COLO668 (cell line): Measurements from ENCODE around the gene PSKH1.

Experiments used
- DNase-seq: peaks from one replicate; lab custom pipeline; 2025; ENCODE audit not compliant: unreplicated experiment; lab: John Stamatoyannopoulos, UW

PSKH1 gene

GRCh38 chr16:67865318-67865717 is 27.7 kb upstream of the PSKH1 start:
- DNase-seq = peak; percentile 47

- DNase-seq = no peak
Observed at GRCh38 chr16:67868290-67868689, 24.8 kb upstream of the PSKH1 start.

DNA sequence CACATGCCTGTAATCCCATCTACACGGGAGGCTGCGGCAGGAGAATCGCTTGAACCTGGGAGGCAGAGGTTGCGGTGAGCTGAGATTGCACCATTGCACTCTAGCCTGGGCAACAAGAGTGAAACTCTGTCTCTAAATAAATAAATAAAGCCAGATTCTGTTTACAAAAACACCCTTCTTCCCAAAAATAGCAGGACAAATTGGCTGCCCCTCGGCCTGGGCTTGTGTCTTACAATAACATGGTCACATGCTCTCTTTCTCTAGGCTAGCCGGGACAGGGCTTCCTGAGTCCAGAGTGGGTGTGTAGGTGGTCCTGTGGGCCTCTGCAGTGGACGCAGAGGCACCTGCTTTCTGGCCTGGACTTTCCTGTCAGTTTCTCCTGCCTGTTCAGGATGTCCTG is 23.4 kb upstream of the PSKH1 start:
- no peak for DNase-seq

DNA sequence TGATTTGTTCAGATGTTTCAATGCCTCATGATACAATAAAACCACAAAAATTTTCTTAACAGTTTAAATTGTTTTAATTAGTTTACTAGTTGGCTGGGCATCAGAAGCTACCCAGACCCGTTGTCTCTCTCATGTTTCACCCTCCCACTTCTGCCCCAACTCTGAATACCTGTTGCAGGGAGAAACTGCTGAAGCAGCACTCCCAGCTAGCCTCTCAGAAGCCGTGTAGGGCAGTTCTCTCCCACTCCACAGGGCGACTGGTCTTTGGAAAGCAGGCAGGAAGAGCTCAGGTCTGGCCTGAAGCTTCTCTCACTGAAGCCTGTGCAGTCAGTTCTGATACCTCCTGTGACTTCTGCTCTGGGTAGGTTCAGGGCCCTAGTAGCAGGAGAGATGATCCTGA is 21.8 kb upstream of the PSKH1 start:
- no peak for DNase-seq

- DNase-seq = no peak
Observed at GRCh38 chr16:67872131-67872630, 20.9 kb upstream of the PSKH1 start.

- DNase-seq = peak; percentile 85
Observed at GRCh38 chr16:67872631-67873434, 20.2 kb upstream of the PSKH1 start, which contains the start of gene EDC4. Gene EDC4 (plus strand): TSS chr16:67873052. CDS start chr16:67873262, 210 bp downstream.

DNA sequence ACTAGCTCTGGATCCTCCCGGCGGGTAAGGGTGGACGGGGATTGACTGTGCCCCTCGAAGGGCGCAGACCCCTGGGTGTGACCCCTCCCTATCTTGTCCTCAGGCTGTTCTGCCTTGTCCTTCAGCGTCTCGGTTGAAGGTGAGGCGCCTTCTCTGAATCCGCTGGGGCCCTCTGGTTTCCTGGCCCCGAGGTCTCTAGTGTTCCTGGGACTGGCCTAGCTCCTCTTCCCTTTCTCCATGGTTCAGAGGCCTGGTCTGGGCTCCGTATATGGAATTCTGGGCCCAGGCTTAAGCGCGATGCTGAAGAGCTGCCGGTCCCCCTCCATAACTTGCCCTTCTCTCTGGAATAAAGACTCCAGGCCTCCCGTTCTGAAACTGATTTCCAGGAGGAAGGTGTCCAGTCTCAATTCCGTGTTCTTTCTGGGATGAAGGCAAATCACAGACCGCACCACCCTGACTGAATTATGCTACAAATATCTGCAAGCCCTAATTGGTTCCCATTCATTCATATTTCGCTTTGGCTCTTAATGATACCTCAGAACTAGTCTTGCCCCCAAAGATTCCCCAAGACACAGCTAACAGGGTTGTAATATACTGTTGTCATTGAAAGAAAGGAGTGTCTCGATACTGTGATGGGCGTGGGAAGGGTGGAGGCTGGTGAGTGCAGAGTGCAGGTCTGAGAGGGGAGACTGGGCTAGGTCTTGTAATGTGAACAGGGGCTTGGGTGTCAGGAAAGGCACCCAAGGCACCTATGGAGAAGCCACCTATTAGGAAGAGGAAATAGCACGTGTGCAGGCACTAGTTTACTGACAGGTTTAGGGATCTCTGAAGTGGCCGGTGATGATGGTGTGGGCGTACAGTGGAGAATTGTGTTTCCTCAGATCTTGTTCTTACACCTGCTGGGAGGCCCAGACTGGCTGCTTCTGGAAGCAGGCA is 19.4 kb upstream of the PSKH1 start:
- no peak for DNase-seq

- no peak for DNase-seq
Observed at GRCh38 chr16:67874372-67874771, 18.7 kb upstream of the PSKH1 start.

- no peak for DNase-seq
Observed at GRCh38 chr16:67877064-67877463, 16.0 kb upstream of the PSKH1 start.

GRCh38 chr16:67878232-67878631 is 14.8 kb upstream of the PSKH1 start:
- no peak for DNase-seq

GRCh38 chr16:67878846-67879245 is 14.2 kb upstream of the PSKH1 start:
- no peak for DNase-seq

GRCh38 chr16:67879462-67879861 is 13.6 kb upstream of the PSKH1 start:
- no peak for DNase-seq

DNA sequence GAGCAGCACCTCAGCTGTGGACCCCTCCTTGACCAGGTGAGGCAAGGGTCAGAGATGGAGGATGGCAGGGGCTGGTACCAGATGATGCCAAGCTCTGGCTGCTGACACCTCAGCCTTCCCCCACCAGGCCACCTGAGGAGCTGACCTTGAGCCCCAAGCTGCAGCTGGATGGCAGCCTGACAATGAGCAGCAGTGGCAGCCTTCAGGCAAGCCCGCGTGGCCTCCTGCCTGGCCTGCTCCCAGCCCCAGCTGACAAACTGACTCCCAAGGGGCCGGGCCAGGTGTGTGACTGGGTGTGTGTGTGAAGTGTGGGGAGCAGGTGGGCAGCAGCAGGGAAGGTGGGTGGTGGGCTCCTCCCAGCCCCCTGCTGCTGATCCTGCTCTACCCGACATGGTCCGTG is 13.1 kb upstream of the PSKH1 start:
- no peak for DNase-seq

GRCh38 chr16:67880584-67880983 is 12.5 kb upstream of the PSKH1 start:
- DNase-seq = no peak

DNA sequence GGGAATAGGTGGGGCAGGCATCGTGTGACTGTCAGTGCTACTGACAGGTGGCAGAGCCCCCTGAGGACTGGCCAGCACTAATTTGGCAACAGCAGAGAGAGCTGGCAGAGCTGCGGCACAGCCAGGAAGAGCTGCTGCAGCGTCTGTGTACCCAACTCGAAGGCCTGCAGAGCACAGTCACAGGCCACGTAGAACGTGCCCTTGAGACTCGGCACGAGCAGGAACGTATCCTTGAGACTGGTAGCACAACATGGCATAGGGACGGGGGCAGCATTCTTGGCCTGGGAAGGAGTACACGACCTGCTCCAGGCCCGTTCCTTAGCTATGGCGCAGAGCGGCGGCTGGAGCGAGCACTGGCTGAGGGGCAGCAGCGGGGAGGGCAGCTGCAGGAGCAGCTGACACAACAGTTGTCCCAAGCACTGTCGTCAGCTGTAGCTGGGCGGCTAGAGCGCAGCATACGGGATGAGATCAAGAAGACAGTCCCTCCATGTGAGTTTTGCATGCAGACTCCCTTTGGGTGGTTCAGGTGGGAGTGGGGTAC is 11.4 kb upstream of the PSKH1 start:
- no peak for DNase-seq

DNA sequence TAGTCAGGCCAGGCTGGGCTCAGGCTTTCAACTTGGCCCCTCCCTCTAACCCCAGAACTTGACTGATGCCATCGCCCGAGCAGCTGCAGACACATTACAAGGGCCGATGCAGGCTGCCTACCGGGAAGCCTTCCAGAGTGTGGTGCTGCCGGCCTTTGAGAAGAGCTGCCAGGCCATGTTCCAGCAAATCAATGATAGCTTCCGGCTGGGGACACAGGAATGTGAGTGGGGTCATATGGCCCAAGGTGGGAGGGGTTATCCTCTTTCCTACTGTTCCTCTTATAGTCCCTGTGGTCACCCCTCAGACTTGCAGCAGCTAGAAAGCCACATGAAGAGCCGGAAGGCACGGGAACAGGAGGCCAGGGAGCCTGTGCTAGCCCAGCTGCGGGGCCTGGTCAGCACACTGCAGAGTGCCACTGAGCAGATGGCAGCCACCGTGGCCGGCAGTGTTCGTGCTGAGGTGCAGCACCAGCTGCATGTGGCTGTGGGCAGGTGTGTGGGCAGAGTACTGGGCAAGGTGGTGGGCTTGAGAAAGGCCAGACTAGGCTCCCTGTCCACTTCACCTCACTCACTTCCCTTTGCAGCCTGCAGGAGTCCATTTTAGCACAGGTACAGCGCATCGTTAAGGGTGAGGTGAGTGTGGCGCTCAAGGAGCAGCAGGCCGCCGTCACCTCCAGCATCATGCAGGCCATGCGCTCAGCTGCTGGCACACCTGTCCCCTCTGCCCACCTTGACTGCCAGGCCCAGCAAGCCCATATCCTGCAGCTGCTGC is 10.5 kb upstream of the PSKH1 start:
- no peak for DNase-seq

- DNase-seq = no peak
Observed at GRCh38 chr16:67883146-67883871, 9.7 kb upstream of the PSKH1 start.

DNA sequence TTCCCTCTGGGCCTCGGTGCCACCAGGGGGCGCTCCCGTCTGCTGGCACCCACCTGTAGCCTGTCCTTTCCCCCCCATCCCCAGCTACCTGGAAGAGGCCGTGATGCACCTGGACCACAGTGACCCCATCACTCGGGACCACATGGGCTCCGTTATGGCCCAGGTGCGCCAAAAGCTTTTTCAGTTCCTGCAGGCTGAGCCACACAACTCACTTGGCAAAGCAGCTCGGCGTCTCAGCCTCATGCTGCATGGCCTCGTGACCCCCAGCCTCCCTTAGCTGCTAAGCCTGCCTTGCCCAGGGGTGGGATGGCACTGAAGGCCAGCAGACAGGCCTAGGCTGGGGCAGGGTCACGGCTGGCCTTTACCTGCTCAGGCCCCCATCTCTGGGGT is 9.2 kb upstream of the PSKH1 start:
- peak; percentile 71 for DNase-seq

GRCh38 chr16:67884684-67885083 is 8.4 kb upstream of the PSKH1 start, which contains the start of gene NRN1L:
Gene NRN1L (plus strand): TSS chr16:67884885. CDS start chr16:67884904, 19 bp downstream.
- DNase-seq = no peak

GRCh38 chr16:67885545-67885944 is 7.5 kb upstream of the PSKH1 start:
- no peak for DNase-seq
